RWPE2 (cell line): ENCODE results near the gene RND2.

Source experiments
- ATAC-seq: fragments of 200-7000 bp; cut with Tn5 transposase; 3 replicates; pipeline ENCODE4 v1.9.1; 2021; ENCODE audit warnings: low read depth
- DNase-seq: peaks from one replicate; pipeline ENCODE4 v3.0.0-alpha.2; 2020; ENCODE audit warnings: low spot score
- H3K27ac ChIP-seq: fragments of 450-650 bp; 2 replicates; pipeline ENCODE4 v1.5.1; 2017; ENCODE audit warnings: mild to moderate bottlenecking; ENCODE audit not compliant: poor library complexity, severe bottlenecking
- H3K27me3 ChIP-seq: fragments of 250-450 bp; sonication (Bioruptor Pico); 2 replicates; pipeline ENCODE4 v1.5.1; 2021; ENCODE audit warnings: mild to moderate bottlenecking, moderate library complexity; ENCODE audit not compliant: insufficient read depth, poor library complexity, severe bottlenecking
- H3K36me3 ChIP-seq: fragments of 250-450 bp; sonication (Bioruptor Pico); 2 replicates; pipeline ENCODE4 v1.5.1; 2020; ENCODE audit warnings: low read depth, mild to moderate bottlenecking, moderate library complexity
- H3K4me1 ChIP-seq: fragments of 250-450 bp; sonication (Bioruptor Pico); 2 replicates; pipeline ENCODE4 v1.5.1; 2021; ENCODE audit warnings: mild to moderate bottlenecking, moderate library complexity; ENCODE audit not compliant: insufficient read depth, poor library complexity, severe bottlenecking
- H3K4me3 ChIP-seq: fragments of 250-450 bp; sonication (Bioruptor Pico); 2 replicates; pipeline ENCODE4 v1.5.1; 2021; ENCODE audit warnings: mild to moderate bottlenecking, moderate library complexity; ENCODE audit not compliant: severe bottlenecking
- H3K9me3 ChIP-seq: fragments of 250-450 bp; sonication (Bioruptor Pico); 2 replicates; pipeline ENCODE4 v1.5.1; 2021; ENCODE audit warnings: mild to moderate bottlenecking, moderate library complexity; ENCODE audit not compliant: severe bottlenecking
- CTCF ChIP-seq: fragments of 450-650 bp; IDR thresholded peaks from one replicate; pipeline ENCODE4 v1.5.1; 2017; ENCODE audit warnings: mild to moderate bottlenecking, moderate library complexity; ENCODE audit not compliant: poor library complexity, severe bottlenecking

Gene RND2

GRCh38 chr17:43014020-43014648 lies 10.9 kb upstream of the RND2 start:
- no peaks in the 10 kb centered on the region for H3K9me3 ChIP-seq
- no peak overlapping the region for H3K27ac ChIP-seq
- H3K27me3 ChIP-seq = no peaks in the 10 kb centered on the region
- ATAC-seq = no peak
- no peak overlapping the region for H3K4me3 ChIP-seq
- no peak for TF ChIP-seq CTCF
- H3K36me3 ChIP-seq = peaks cover 23% of the 10 kb centered on the region
- no peak for DNase-seq
- no peaks in the 10 kb centered on the region for H3K4me1 ChIP-seq

GRCh38 chr17:43014649-43015542 lies 10.1 kb upstream of the RND2 start:
- DNase-seq (no peak), ATAC-seq (no peak; the same call in 2 of the 3 replicates)
- no peaks in the 10 kb centered on the region for H3K27me3 ChIP-seq
- H3K4me1 ChIP-seq = no peaks in the 10 kb centered on the region
- no peaks in the 10 kb centered on the region for H3K9me3 ChIP-seq
- H3K4me3 ChIP-seq = no peak overlapping the region
- H3K36me3 ChIP-seq = peaks cover 25% of the 10 kb centered on the region
- no peak overlapping the region for H3K27ac ChIP-seq
- TF ChIP-seq CTCF = no peak

- TF ChIP-seq CTCF = no peak
- no peaks in the 10 kb centered on the region for H3K27me3 ChIP-seq
- peaks cover 25% of the 10 kb centered on the region for H3K36me3 ChIP-seq
- H3K4me1 ChIP-seq = no peaks in the 10 kb centered on the region
- DNase-seq = no peak
- H3K27ac ChIP-seq = no peak overlapping the region
- no peak for ATAC-seq
- H3K9me3 ChIP-seq = no peaks in the 10 kb centered on the region
- no peak overlapping the region for H3K4me3 ChIP-seq
Measured at GRCh38 chr17:43015579-43015978, 9.5 kb upstream of the RND2 start.

GRCh38 chr17:43016216-43016615 lies 8.8 kb upstream of the RND2 start:
- Histone ChIP-seq H3K27ac (no peak overlapping the region), H3K4me1 (no peaks in the 10 kb centered on the region), H3K27me3 (no peaks in the 10 kb centered on the region), H3K9me3 (no peaks in the 10 kb centered on the region), H3K4me3 (no peak overlapping the region), H3K36me3 (peaks cover 25% of the 10 kb centered on the region)
- TF ChIP-seq CTCF = no peak
- ATAC-seq = no peak
- DNase-seq = no peak
